ENCODE measurements around the gene AGTRAP. TPM values are rescaled to one million over a fixed set of nuclear protein-coding genes. Genes with fewer than 3 reads are reported as not detected.
A peak's percentile ranks its signal among the peaks of the same experiment; 100 is the strongest.

Gene AGTRAP
- total RNA-seq, 4 donors from 2014 or later: 9.5 to 32.2 (median 25.5) TPM

DNA sequence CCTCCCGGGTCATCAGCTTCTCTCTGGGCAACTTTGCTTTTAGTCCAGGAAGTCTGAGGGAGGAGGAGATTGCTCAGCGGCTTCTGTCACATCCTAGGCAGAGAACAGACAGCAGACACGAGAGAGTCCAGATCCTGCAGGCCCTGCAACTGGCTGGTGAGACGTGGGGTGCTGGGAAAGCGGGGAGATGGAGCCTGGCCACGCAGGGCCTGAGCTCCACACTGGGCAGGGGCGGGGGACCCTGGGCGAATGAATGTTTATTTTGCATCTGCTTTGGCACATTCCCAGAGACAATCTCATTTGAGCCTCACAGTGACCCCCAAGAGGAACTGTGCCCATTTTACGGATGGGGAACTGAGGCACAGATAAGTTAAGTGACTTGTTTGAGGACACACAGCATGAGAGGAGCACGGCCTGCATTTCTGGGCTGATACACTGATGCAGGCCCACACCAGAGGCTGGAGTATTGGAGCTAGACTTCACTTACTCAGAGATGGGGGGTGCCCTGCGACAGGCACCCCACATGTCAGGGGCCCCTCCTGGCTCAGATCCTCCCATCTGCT lies 35.6 kb downstream of the AGTRAP start:
- Histone ChIP-seq H3K27ac (no peak overlapping the region), H3K36me3 (no peaks in the 10 kb centered on the region), H3K9me3 (no peaks in the 10 kb centered on the region), H3K4me3 (no peak overlapping the region), H3K4me1 (no peaks in the 10 kb centered on the region), H3K27me3 (no peaks in the 10 kb centered on the region)
- DNase-seq: no peak
- TF ChIP-seq POLR2A (IDR thresholded peaks at IDR 0.05): no peak
- TF ChIP-seq, protein P1, sequence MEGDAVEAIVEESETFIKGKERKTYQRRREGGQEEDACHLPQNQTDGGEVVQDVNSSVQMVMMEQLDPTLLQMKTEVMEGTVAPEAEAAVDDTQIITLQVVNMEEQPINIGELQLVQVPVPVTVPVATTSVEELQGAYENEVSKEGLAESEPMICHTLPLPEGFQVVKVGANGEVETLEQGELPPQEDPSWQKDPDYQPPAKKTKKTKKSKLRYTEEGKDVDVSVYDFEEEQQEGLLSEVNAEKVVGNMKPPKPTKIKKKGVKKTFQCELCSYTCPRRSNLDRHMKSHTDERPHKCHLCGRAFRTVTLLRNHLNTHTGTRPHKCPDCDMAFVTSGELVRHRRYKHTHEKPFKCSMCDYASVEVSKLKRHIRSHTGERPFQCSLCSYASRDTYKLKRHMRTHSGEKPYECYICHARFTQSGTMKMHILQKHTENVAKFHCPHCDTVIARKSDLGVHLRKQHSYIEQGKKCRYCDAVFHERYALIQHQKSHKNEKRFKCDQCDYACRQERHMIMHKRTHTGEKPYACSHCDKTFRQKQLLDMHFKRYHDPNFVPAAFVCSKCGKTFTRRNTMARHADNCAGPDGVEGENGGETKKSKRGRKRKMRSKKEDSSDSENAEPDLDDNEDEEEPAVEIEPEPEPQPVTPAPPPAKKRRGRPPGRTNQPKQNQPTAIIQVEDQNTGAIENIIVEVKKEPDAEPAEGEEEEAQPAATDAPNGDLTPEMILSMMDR (IDR thresholded peaks at IDR 0.05): no peak

DNA sequence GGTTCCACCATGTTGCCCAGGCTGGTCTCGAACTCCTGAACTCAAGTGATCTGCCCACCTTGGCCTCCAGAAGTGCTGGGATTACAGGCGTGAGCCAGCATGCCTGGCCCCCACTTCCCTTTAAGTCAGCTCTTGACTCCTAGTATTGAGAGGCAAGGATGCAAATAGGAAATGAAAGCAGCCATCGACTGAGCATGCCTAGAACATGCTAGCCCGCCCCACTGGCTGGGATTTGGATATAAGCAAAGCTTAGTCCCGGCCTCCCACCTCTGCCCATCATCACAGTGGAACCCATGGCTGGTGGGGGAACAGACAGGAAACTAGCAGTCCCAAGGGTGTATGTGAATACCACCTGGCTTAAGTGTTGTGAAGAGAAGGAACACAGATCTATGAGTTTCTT lies 36.5 kb downstream of the AGTRAP start:
- H3K4me3 ChIP-seq: no peak overlapping the region
- no peak overlapping the region for H3K27ac ChIP-seq
- no peaks in the 10 kb centered on the region for H3K4me1 ChIP-seq
- H3K27me3 ChIP-seq: no peaks in the 10 kb centered on the region
- no peaks in the 10 kb centered on the region for H3K9me3 ChIP-seq
- TF ChIP-seq, protein P1 (IDR thresholded peaks at IDR 0.05): no peak
- no peak for TF ChIP-seq POLR2A (IDR thresholded peaks at IDR 0.05)
- H3K36me3 ChIP-seq: no peaks in the 10 kb centered on the region
- no peak for DNase-seq

DNA sequence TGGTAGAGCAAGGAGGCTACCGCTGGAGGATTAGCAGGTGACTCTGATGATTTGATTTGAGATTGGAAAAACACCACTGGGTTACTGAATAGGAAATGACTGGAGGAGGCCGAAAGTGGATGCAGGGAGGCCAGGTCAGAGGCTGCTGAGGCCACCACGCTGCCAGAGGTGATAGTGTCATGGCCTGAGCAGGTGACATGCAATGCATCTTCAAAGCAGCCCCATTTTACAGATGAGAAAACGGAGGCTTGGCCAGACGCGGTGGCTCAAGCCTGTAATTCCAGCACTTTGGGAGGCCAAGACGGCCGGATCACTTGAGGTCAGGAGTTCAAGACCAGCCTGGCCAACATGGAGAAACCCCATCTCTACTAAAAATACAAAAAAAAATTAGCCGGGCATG lies 38.8 kb downstream of the AGTRAP start:
- Histone ChIP-seq H3K27ac (no peak overlapping the region), H3K36me3 (no peaks in the 10 kb centered on the region), H3K27me3 (no peaks in the 10 kb centered on the region), H3K4me1 (no peaks in the 10 kb centered on the region), H3K9me3 (no peaks in the 10 kb centered on the region), H3K4me3 (no peak overlapping the region)
- no peak for DNase-seq
- TF ChIP-seq, protein P1 (IDR thresholded peaks at IDR 0.05): no peak
- no peak for TF ChIP-seq POLR2A (IDR thresholded peaks at IDR 0.05)

DNA sequence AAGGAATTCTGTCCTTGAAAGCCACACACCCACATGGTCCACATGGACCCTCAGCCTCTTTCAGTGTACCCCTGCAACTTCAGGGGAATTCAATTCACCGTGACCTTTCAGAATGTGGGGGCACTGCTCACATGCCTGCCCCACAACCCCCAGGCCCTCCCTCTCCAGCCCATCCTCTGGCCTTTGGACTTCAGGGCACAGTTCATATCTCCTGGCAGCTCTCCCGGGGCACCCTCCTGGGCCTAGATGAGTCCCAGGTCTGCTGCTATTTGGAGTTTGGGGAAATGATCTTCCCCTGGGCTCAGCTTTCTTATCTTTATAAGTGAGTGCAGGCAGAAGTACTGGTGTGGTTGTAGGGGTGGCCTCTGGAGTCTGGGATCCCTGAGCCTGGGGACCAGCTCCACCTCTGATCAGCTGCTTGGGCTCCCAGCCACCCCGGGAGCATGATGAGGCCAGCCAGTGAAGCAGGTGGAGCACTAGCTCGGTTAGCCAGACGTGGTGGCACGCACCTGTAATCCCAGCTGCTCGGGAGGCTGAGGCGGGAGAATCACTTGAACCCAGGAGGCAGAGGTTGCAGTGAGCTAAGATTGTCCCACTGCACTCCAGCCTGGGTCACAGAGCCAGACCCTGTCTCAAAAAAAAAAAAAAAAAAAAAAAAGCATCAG lies 41.9 kb downstream of the AGTRAP start:
- TF ChIP-seq, protein P1 (IDR thresholded peaks at IDR 0.05): no peak
- no peak for TF ChIP-seq POLR2A (IDR thresholded peaks at IDR 0.05)
- Histone ChIP-seq H3K36me3 (no peaks in the 10 kb centered on the region), H3K9me3 (no peaks in the 10 kb centered on the region), H3K27me3 (no peaks in the 10 kb centered on the region), H3K4me1 (no peaks in the 10 kb centered on the region), H3K27ac (peak overlapping the region in 1 of 4 donors; percentile 46), H3K4me3 (no peak overlapping the region)
- DNase-seq: peak in 2 of 3 donors; percentile 64 to 81

DNA sequence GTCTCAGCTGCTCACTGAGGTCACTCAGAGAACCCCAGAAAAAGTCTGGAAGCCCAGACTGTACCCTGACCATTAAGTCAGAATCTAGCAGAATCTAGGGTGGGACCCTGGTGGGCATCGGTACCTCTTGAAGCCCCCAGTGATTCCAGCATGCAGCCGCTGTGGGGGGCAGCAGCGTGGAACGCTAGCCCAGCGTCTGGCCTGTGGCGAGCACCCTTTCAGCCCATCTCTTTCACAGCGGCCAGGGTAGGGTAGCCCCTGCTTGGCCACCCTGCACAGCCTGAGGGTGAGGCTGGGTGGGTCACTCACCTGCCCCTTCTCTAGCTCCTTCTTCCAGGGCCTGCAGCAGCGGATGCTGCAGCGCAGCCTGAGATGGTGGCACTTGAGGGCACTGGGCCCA lies 42.4 kb downstream of the AGTRAP start:
- DNase-seq: no peak
- no peaks in the 10 kb centered on the region for H3K9me3 ChIP-seq
- H3K36me3 ChIP-seq: no peaks in the 10 kb centered on the region
- no peak overlapping the region for H3K27ac ChIP-seq
- no peaks in the 10 kb centered on the region for H3K4me1 ChIP-seq
- H3K27me3 ChIP-seq: no peaks in the 10 kb centered on the region
- TF ChIP-seq, protein P1 (IDR thresholded peaks at IDR 0.05): no peak
- no peak for TF ChIP-seq POLR2A (IDR thresholded peaks at IDR 0.05)
- H3K4me3 ChIP-seq: no peak overlapping the region
